Prostate gland (tissue), 2 donors: Measurements from ENCODE around the gene OTUB2.

Experiments used
- CTCF ChIP-seq, 4 experiments: fragments of 200-600 bp in 2 of 4; fragments of 450-650 bp in 2 of 4; sonication (generic) in 2 of 4; IDR thresholded peaks; 1 replicate in 3 of 4; 2 replicates in 1 of 4; pipeline ENCODE4 v1.5.1; 2016 to 2019; ENCODE audit warnings: antibody characterized with exemption in 4 of 4, mild to moderate bottlenecking in 2 of 4, moderate library complexity in 2 of 4
- POLR2A ChIP-seq: fragments of 450-650 bp; IDR thresholded peaks from one replicate; pipeline ENCODE4 v1.6.1; 2016; ENCODE audit warnings: antibody characterized with exemption, mild to moderate bottlenecking
- POLR2AphosphoS5 ChIP-seq: sonication (generic); formaldehyde crosslinking; IDR thresholded peaks from one replicate; pipeline ENCODE4 v1.6.1; 2017; ENCODE audit warnings: antibody characterized with exemption

DNA sequence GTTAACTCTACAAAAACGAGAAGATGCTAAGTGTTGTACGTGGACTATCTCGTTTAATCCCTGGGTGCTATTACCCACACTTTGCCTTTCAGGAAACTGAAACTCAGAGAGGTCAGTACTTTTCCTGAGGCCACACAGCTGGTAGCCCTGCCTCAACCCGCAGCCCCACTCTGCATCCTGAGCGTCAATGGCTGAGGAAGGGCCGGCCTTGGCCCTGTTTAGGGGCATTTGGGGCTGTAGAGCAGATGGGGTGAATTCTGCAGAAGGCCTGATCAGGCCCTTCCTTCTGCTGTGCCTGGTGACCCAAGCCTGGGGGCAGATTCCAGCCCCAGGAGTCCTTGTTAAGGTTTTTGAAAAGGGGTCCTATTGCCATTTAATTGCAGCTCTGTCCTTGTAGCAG, 32.8 kb upstream of the OTUB2 start:
- TF ChIP-seq CTCF (IDR thresholded peaks at IDR 0.05) (no peak), POLR2AphosphoS5 (no peak), POLR2A (no peak)
